Omental fat pad (tissue), 4 donors: ENCODE results near the gene PPP1R27. TPM values are rescaled to one million over a fixed set of nuclear protein-coding genes. Genes with fewer than 3 reads are reported as not detected.

Source experiments
- ATAC-seq: fragments of 150-250 bp; one replicate; pipeline ENCODE4 v1.9.1; 2016; ENCODE audit warnings: mild to moderate bottlenecking, moderate library complexity; ENCODE audit not compliant: low FRiP score
- DNase-seq: peaks from one replicate; pipeline ENCODE4 v3.0.0-alpha.2; 2019; ENCODE audit warnings: low spot score
- total RNA-seq, 4 donors: library from RNA; depleted of rRNA; stranded (reverse); fragments of >200 nt; gene quantifications; one replicate each; pipeline ENCODE4 v1.1.0, GENCODE V29; 2016
- TF ChIP-seq, protein P1 (sequence below), 3 donors: fragments of 450-650 bp; IDR thresholded peaks; one replicate each; pipeline ENCODE4 v1.5.1; 2016 to 2017; ENCODE audit warnings: antibody characterized with exemption in 3 of 3, mild to moderate bottlenecking in 3 of 3, moderate library complexity in 2 of 3

Gene PPP1R27
- total RNA-seq, 4 donors from 2014 or later = 0.65 TPM; not detected in 3

GRCh38 chr17:81814748-81815645, 19.9 kb downstream of the PPP1R27 start:
- ATAC-seq (no peak), DNase-seq (no peak)
- TF ChIP-seq, protein P1, sequence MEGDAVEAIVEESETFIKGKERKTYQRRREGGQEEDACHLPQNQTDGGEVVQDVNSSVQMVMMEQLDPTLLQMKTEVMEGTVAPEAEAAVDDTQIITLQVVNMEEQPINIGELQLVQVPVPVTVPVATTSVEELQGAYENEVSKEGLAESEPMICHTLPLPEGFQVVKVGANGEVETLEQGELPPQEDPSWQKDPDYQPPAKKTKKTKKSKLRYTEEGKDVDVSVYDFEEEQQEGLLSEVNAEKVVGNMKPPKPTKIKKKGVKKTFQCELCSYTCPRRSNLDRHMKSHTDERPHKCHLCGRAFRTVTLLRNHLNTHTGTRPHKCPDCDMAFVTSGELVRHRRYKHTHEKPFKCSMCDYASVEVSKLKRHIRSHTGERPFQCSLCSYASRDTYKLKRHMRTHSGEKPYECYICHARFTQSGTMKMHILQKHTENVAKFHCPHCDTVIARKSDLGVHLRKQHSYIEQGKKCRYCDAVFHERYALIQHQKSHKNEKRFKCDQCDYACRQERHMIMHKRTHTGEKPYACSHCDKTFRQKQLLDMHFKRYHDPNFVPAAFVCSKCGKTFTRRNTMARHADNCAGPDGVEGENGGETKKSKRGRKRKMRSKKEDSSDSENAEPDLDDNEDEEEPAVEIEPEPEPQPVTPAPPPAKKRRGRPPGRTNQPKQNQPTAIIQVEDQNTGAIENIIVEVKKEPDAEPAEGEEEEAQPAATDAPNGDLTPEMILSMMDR (IDR thresholded peaks at IDR 0.05) = no peak

GRCh38 chr17:81813861-81814683, 20.8 kb downstream of the PPP1R27 start:
- no peak for ATAC-seq
- no peak for DNase-seq
- TF ChIP-seq, protein P1 (IDR thresholded peaks at IDR 0.05) = no peak

DNA sequence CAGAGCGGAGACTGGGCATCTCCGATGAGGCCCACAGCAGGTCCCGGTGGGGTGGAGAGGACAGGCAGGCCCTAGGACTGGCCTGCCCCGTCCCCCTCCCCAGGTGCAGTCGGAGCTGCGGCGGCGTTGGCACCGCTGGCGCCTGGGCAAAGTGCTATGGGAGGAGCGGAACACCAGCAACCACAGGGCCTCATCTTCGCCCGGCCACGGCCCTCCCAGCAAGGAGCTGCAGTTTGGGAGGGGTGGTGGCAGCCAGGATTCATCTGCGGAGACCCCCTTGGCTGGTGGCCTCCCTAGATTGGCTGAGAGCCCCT, 21.5 kb downstream of the PPP1R27 start:
- TF ChIP-seq, protein P1 (IDR thresholded peaks at IDR 0.05) = no peak
- no peak for DNase-seq

GRCh38 chr17:81812571-81813370, 22.1 kb downstream of the PPP1R27 start:
- DNase-seq = no peak
- no peak for ATAC-seq
- TF ChIP-seq, protein P1 (IDR thresholded peaks at IDR 0.05) = no peak

More for the DNA sequence above, 21.5 kb downstream of the PPP1R27 start:
- ATAC-seq = no peak

DNA sequence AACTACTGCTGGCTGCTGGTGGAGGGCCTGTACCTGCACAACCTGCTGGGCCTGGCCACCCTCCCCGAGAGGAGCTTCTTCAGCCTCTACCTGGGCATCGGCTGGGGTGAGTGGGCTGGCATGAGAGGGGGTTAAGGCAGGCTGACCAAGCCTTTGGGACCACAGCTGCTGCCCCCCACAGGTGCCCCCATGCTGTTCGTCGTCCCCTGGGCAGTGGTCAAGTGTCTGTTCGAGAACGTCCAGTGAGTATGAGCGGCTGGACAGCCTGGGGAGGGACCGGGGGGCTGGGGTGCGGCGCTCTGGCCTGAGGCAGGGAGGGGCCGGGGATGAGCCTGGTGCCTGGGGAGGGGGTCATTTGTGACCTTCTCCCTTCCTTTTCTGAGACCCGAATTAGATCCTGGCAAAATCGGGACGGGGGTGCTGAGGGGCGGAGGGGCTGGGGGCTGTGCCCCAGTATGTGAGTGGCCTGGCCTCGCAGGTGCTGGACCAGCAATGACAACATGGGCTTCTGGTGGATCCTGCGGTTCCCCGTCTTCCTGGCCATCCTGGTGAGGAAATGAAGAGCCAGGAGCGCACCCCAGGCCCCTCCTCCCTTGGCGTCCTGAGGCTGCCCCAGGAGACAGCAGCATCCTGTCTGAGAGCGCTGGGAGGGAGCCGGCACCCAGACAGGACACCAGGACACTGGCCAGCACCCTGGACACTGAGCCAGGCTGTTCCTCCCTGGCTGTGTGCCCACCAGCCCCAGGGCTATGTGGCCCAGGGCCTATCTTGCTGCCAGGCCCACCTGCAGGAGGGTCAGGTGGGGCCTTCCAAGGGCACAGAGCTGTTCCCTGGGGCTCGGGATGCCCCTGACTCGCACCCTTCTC, 22.9 kb downstream of the PPP1R27 start:
- TF ChIP-seq, protein P1 (IDR thresholded peaks at IDR 0.05) = no peak
- no peak for ATAC-seq
- DNase-seq = no peak
